ENCODE data around the gene CD320.

The CD320 gene

DNA sequence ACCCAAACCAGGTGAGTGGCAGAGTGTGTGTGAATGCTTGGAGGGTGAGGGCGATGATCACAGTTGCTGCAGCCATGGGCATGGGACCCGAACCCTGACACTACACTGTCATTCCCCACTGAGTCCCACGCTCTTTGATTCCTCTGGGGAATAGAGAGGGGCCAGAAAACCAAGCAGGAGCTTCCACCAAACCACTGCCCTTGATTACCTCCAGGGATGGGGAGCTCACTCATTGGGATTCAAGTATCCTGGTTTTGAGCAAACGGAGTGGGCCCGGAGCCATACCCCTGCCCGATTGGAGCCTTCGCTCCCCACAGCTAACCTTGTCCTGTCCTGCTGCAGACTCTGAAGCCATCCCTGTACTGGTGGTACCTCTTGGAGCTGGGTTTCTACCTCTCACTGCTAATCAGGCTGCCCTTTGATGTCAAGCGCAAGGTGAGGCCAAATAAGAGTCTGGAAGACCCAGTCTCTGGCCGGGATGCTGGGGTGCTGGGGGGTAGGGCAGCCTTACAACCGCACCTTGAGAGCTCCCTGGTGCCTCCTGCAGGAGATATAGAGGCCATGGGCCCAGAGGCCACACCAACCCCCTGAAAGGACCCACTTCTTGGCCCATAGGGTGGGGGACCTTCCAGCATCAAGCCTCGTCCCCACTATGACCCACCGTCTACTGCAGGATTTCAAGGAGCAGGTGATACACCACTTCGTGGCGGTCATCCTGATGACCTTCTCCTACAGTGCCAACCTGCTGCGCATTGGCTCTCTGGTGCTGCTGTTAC is 51.7 kb downstream of the CD320 start:
- in situ Hi-C loops (cut with HindIII; ENCODE audit: low sequenced_read_pairs): no loop called here
- TF ChIP-seq, protein P1, sequence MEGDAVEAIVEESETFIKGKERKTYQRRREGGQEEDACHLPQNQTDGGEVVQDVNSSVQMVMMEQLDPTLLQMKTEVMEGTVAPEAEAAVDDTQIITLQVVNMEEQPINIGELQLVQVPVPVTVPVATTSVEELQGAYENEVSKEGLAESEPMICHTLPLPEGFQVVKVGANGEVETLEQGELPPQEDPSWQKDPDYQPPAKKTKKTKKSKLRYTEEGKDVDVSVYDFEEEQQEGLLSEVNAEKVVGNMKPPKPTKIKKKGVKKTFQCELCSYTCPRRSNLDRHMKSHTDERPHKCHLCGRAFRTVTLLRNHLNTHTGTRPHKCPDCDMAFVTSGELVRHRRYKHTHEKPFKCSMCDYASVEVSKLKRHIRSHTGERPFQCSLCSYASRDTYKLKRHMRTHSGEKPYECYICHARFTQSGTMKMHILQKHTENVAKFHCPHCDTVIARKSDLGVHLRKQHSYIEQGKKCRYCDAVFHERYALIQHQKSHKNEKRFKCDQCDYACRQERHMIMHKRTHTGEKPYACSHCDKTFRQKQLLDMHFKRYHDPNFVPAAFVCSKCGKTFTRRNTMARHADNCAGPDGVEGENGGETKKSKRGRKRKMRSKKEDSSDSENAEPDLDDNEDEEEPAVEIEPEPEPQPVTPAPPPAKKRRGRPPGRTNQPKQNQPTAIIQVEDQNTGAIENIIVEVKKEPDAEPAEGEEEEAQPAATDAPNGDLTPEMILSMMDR (IDR thresholded peaks at IDR 0.05; ENCODE audit: low read depth, low read length): no peak
- DNase-seq (ENCODE audit: low read depth, low spot score): no peak

DNA sequence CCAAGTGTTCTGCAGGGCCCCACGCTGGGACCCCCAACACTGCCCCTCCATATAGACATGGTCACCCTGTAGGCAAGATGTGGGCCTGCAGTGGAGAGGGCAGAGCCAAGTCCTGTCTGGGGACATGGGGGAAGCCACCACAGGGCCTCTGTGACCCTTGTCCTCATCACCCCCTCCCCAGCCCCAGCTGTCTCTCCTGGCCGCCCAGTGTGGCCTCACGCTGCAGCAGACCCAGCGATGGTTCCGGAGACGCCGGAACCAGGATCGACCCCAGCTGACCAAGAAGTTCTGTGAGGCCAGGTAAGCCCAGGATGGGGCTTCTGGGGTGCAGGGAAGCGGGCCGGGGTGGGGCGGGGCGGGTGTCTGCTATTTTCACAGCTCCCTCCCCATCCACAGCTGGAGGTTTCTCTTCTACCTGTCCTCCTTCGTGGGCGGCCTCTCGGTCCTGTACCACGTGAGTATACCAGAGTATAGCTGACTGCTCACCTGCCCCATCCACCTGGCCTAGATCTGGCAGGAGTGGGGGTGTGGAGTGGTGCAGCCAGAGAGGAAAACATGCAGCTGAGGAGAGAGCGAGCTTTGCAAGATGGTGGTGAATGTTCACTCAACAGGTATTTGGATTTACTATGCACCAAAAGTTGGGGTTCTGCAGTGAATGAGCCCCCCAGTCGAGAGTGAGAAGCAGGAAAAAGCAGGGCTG is 52.6 kb downstream of the CD320 start:
- DNase-seq (ENCODE audit: low read depth, low spot score): no peak
- TF ChIP-seq, protein P1 (IDR thresholded peaks at IDR 0.05; ENCODE audit: low read depth, low read length): no peak
- H3K4me3 ChIP-seq (ENCODE audit: low read depth, low read length): no peak overlapping the region
- in situ Hi-C loops (cut with HindIII; ENCODE audit: low sequenced_read_pairs): no loop called here

More for the DNA sequence above, 51.7 kb downstream of the CD320 start:
- H3K4me3 ChIP-seq (ENCODE audit: low read depth, low read length): no peak overlapping the region

DNA sequence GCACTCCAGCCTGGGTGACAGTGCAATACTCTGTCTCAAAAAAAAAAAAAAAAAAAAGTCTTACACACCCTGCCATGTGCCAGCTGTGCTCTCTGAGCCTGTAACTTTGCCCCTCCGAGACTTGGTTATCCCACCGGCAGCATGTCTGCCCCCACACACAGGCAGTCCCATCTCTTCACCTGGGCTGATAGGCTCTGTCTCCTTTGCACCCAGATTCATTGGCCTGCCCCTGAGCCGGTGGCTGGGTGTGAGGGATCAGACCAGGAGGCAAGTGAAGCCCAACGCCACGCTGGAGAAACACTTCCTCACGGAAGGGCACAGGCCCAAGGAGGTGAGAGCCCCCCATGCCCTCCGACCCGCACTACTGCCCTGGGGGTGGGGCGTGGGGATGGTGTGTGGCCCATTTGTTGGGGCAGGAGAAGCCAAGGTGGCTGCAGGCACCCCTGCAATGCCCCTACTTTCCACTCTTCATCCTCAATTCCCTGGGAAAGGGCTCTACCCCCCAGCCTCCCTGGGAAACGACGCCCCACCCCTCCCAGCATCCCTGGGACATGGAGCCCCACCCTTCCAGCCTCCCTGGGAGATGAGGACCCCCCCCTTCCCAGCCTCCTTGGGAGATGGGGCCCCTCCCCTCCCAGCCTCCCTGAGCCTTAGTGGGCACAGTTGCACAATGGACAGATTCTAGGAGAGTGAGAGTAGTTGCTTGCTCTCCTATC is 53.7 kb downstream of the CD320 start:
- in situ Hi-C loops (cut with HindIII; ENCODE audit: low sequenced_read_pairs): no loop called here
- TF ChIP-seq, protein P1 (IDR thresholded peaks at IDR 0.05; ENCODE audit: low read depth, low read length): no peak
- H3K4me3 ChIP-seq (ENCODE audit: low read depth, low read length): no peak overlapping the region
- no peak for DNase-seq (ENCODE audit: low read depth, low spot score)

DNA sequence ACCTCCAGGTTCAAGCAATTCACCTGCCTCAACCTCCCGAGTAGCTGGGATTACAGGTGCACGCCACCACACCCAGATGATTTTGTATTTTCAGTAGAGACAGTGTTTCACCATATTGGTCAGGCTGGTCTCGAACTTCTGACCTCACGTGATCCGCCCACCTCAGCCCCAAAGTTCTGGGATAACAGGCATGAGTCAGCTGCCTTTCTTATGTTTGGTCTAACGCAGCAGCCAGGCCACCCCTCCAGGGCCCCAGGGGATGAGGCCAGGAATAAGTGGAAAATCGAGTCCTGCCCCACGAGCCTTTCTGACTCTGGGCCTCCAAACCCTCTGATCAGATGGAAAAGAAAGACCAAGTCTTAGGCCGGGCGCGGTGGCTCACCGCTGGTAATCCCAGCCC is 54.5 kb downstream of the CD320 start:
- DNase-seq (ENCODE audit: low read depth, low spot score): no peak
- no peak overlapping the region for H3K4me3 ChIP-seq (ENCODE audit: low read depth, low read length)
- in situ Hi-C loops (cut with HindIII; ENCODE audit: low sequenced_read_pairs): no loop called here
- TF ChIP-seq, protein P1 (IDR thresholded peaks at IDR 0.05; ENCODE audit: low read depth, low read length): no peak

DNA sequence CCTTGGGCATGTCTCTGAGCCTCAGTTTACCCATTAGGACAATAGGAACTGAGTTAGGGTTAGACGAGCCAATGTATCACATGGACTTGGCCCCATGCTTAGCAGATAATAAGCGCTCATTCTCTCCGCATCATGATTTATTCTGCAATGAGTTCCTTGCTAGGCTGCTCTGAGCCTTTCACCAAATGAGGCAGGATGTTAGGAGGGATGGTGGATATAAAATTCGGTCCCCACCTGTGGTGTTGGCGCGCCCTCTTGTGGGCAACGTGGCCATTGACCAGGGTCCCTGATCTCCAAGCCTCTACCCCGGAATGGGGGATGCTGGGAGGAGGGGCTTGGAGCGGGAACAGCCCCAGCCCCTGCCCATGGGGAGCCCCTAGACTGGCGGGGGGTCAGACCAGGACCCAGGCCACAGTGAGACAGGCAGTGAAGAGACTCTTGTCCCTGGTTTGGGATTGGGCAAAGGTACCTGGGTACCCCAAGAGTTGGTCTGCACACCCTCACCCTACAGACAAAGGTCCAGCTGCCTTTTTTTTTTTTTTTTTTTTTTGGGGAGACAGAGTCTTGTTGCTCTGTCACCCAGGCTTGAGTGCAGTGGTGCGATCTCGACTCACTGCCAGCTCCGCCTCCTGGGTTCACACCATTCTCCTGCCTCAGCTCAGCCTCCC is 55.1 kb downstream of the CD320 start:
- DNase-seq (ENCODE audit: low read depth, low spot score): peak; percentile 69
- in situ Hi-C loops (cut with HindIII; ENCODE audit: low sequenced_read_pairs): no loop called here
- TF ChIP-seq, protein P1 (IDR thresholded peaks at IDR 0.05; ENCODE audit: low read depth, low read length): peak; percentile 88
- no peak overlapping the region for H3K4me3 ChIP-seq (ENCODE audit: low read depth, low read length)
